H9 (cell line): ENCODE data around the gene ZFPM1. TPM values are rescaled to one million over a fixed set of nuclear protein-coding genes. Genes with fewer than 3 reads are reported as not detected.
A peak's percentile ranks its signal among the peaks of the same experiment; 100 is the strongest.

Experiments
- DNase-seq: peaks from one replicate; pipeline ENCODE4 v3.0.0-alpha.2; 2017
- H2AFZ ChIP-seq: one replicate; pipeline ENCODE4 v1.6.1; 2013; ENCODE audit warnings: mild to moderate bottlenecking, low read length, control low read depth, moderate library complexity
- H2AK5ac ChIP-seq: 2 replicates; pipeline ENCODE4 v1.6.1; 2013; ENCODE audit warnings: low read length, control low read depth, mixed read lengths; ENCODE audit not compliant: insufficient read length
- H2BK120ac ChIP-seq: one replicate; pipeline ENCODE4 v1.6.1; 2013; ENCODE audit warnings: low read depth, mild to moderate bottlenecking, low read length, control low read depth, inconsistent platforms; ENCODE audit not compliant: poor library complexity, severe bottlenecking
- H2BK12ac ChIP-seq: 2 replicates; pipeline ENCODE4 v1.6.1; 2013; ENCODE audit warnings: low read length, control low read depth, mixed read lengths, low read depth; ENCODE audit not compliant: insufficient read length
- H2BK15ac ChIP-seq: 2 replicates; pipeline ENCODE4 v1.6.1; 2013; ENCODE audit warnings: low read depth, low read length, control low read depth
- H2BK20ac ChIP-seq: one replicate; pipeline ENCODE4 v1.6.1; 2013; ENCODE audit warnings: low read depth, mild to moderate bottlenecking, low read length, control low read depth, inconsistent platforms; ENCODE audit not compliant: poor library complexity, severe bottlenecking
- H2BK5ac ChIP-seq: 2 replicates; pipeline ENCODE4 v1.6.1; 2013; ENCODE audit warnings: low read length, control low read depth, mixed read lengths; ENCODE audit not compliant: insufficient read length
- H3K14ac ChIP-seq: 2 replicates; pipeline ENCODE4 v1.6.1; 2013; ENCODE audit warnings: low read length, control low read depth; ENCODE audit not compliant: insufficient read depth
- H3K18ac ChIP-seq: 2 replicates; pipeline ENCODE4 v1.6.1; 2013; ENCODE audit warnings: low read depth, mild to moderate bottlenecking, mixed read lengths, low read length, control low read depth; ENCODE audit not compliant: insufficient read length
- H3K23ac ChIP-seq: 2 replicates; pipeline ENCODE4 v1.6.1; 2013; ENCODE audit warnings: low read length, control low read depth, mixed read lengths, low read depth; ENCODE audit not compliant: insufficient read length
- H3K23me2 ChIP-seq: 2 replicates; pipeline ENCODE4 v1.6.1; 2013; ENCODE audit warnings: low read depth, mild to moderate bottlenecking, mixed read lengths, low read length, control low read depth; ENCODE audit not compliant: insufficient read length, poor library complexity, severe bottlenecking
- H3K27ac ChIP-seq: 2 replicates; pipeline ENCODE4 v1.5.1; 2013; ENCODE audit warnings: low read length, control low read depth, mixed read lengths, low read depth; ENCODE audit not compliant: insufficient read length
- H3K27me3 ChIP-seq: 2 replicates; pipeline ENCODE4 v1.6.1; 2013; ENCODE audit warnings: low read length, control low read depth, inconsistent platforms; ENCODE audit not compliant: insufficient read depth
- H3K4ac ChIP-seq: 2 replicates; pipeline ENCODE4 v1.6.1; 2013; ENCODE audit warnings: low read depth, mild to moderate bottlenecking, control low read depth, inconsistent platforms, low read length, moderate library complexity
- H3K4me1 ChIP-seq: 2 replicates; pipeline ENCODE4 v1.6.1; 2013; ENCODE audit warnings: low read length, control low read depth, inconsistent platforms; ENCODE audit not compliant: insufficient read depth
- H3K4me2 ChIP-seq: 2 replicates; pipeline ENCODE4 v1.6.1; 2013; ENCODE audit warnings: low read length, control low read depth, mixed read lengths; ENCODE audit not compliant: insufficient read length, insufficient read depth
- H3K56ac ChIP-seq: 2 replicates; pipeline ENCODE4 v1.6.1; 2013; ENCODE audit warnings: low read depth, mild to moderate bottlenecking, mixed read lengths, low read length, control low read depth; ENCODE audit not compliant: insufficient read length
- H3K79me1 ChIP-seq: 2 replicates; pipeline ENCODE4 v1.6.1; 2013; ENCODE audit warnings: low read depth, mild to moderate bottlenecking, moderate library complexity, low read length, control low read depth, inconsistent platforms; ENCODE audit not compliant: insufficient read depth, poor library complexity, severe bottlenecking
- H3K79me2 ChIP-seq: 2 replicates; pipeline ENCODE4 v1.6.1; 2013; ENCODE audit warnings: low read length, control low read depth, inconsistent platforms; ENCODE audit not compliant: insufficient read depth
- H3K9ac ChIP-seq: 2 replicates; pipeline ENCODE4 v1.6.1; 2013; ENCODE audit warnings: low read length, control low read depth, mixed read lengths; ENCODE audit not compliant: insufficient read length; ENCODE audit errors: extremely low read depth
- H3K9me3 ChIP-seq: one replicate; pipeline ENCODE4 v1.6.1; 2013; ENCODE audit warnings: low read depth, low read length, inconsistent platforms; ENCODE audit not compliant: control insufficient read depth
- H3T11ph ChIP-seq: one replicate; pipeline ENCODE4 v1.6.1; 2013; ENCODE audit warnings: mild to moderate bottlenecking, low read length, control low read depth, inconsistent platforms
- H4K20me1 ChIP-seq: one replicate; pipeline ENCODE4 v1.6.1; 2013; ENCODE audit not compliant: control insufficient read depth, insufficient read length, insufficient read depth
- H4K5ac ChIP-seq: 2 replicates; pipeline ENCODE4 v1.6.1; 2013; ENCODE audit warnings: low read depth, mild to moderate bottlenecking, mixed read lengths, low read length, control low read depth; ENCODE audit not compliant: insufficient read length
- H4K8ac ChIP-seq: replicated peaks from 2 replicates; pipeline ENCODE4 v1.6.1; 2013; ENCODE audit warnings: low read length, control low read depth, mixed read lengths, low read depth; ENCODE audit not compliant: insufficient read length
- H4K91ac ChIP-seq: 2 replicates; pipeline ENCODE4 v1.6.1; 2013; ENCODE audit warnings: low read depth, mild to moderate bottlenecking, moderate library complexity, mixed read lengths, low read length, control low read depth; ENCODE audit not compliant: insufficient read length
- H3K27ac Mint-ChIP-seq, 3 experiments: 2 replicates in 2 of 3; 3 replicates in 1 of 3; pipeline ENCODE4 v1.8.0; 2020 to 2021; ENCODE audit warnings: mixed read lengths in 3 of 3, mild to moderate bottlenecking in 1 of 3, moderate library complexity in 1 of 3
- H3K27me3 Mint-ChIP-seq: 2 replicates; pipeline ENCODE4 v1.8.0; 2021; ENCODE audit warnings: low read depth, mild to moderate bottlenecking, moderate library complexity, mixed read lengths
- H3K36me3 Mint-ChIP-seq, 3 experiments: 2 replicates in 2 of 3; 3 replicates in 1 of 3; pipeline ENCODE4 v1.8.0; 2020 to 2021; ENCODE audit warnings: low read depth in 3 of 3, mixed read lengths in 3 of 3; ENCODE audit not compliant: insufficient read depth in 1 of 3
- H3K4me1 Mint-ChIP-seq, 2 experiments: 2 replicates each; pipeline ENCODE4 v1.8.0; 2020; ENCODE audit warnings: mixed read lengths in 2 of 2
- H3K4me3 Mint-ChIP-seq, 2 experiments: 2 replicates in 1 of 2; 3 replicates in 1 of 2; pipeline ENCODE4 v1.8.0; 2020 to 2021; ENCODE audit warnings: mild to moderate bottlenecking in 2 of 2, mixed read lengths in 2 of 2, moderate library complexity in 1 of 2
- H3K9me3 Mint-ChIP-seq, 2 experiments: 2 replicates in 1 of 2; 3 replicates in 1 of 2; pipeline ENCODE4 v1.8.0; 2020; ENCODE audit warnings: mild to moderate bottlenecking in 2 of 2, mixed read lengths in 2 of 2, moderate library complexity in 1 of 2
- WGBS: extraction: QIAGEN DNeasy Blood & Tissue Kit; methylation state at CpG from one replicate; pipeline ENCODE4 v1.1.7; 2013; ENCODE audit warnings: missing lambda C conversion rate, low lambda C conversion rate, mixed read lengths; ENCODE audit not compliant: insufficient read length; ENCODE audit errors: extremely low coverage; 5-methylcytosine and 5-hydroxymethylcytosine counted together
- total RNA-seq: library from RNA; stranded (reverse); gene quantifications from 2 replicates; pipeline ENCODE4 v1.2.1, GENCODE V29; 2021
- TF ChIP-seq, protein P1 (sequence below): fragments of 200-600 bp; sonication (generic); conservative IDR thresholded peaks from 3 replicates; pipeline ENCODE4 v1.8.0; 2021; ENCODE audit warnings: antibody characterized with exemption, mild to moderate bottlenecking

Gene ZFPM1
- total RNA-seq, 1 experiment from 2014 or later: 3.6 TPM

DNA sequence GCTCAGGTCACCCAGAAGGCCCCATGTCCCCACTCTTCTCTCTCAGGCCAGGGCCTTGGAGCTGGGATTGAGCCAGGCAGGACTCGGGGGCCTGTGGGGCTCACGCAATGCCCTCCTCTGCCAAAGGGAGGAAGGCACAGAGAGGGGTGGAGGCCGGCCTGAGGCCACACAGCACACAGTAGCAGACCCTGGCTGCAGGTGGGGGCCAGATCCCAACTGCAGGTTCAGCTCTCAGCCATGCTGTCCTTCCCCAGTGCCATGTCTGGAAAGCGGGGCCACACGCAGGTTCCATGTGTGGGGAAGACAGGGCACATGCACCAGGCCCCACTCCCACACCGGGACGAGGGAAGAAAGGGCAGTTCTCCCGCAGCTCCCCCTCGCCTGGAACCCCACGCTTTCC is 33.3 kb upstream of the ZFPM1 start:
- Histone ChIP-seq H3K9me3 (no peaks in the 10 kb centered on the region), H3K79me1 (no peaks in the 10 kb centered on the region), H4K5ac (no peak overlapping the region), H3K4ac (no peak overlapping the region), H3K23ac (no peak overlapping the region), H4K91ac (no peak overlapping the region), H3T11ph (no peak overlapping the region), H2BK15ac (no peak overlapping the region), H2BK5ac (no peak overlapping the region), H3K14ac (no peak overlapping the region; the same call in 1 of the 2 replicates), H2AFZ (no peak overlapping the region), H3K27ac (no peak overlapping the region), H3K23me2 (no peaks in the 10 kb centered on the region), H3K27me3 (no peaks in the 10 kb centered on the region), H3K9ac (no peak overlapping the region), H2BK120ac (no peak overlapping the region), H3K79me2 (no peaks in the 10 kb centered on the region), H2AK5ac (no peak overlapping the region), H3K56ac (no peak overlapping the region), H3K4me1 (no peaks in the 10 kb centered on the region), H4K20me1 (no peaks in the 10 kb centered on the region), H3K4me2 (no peak overlapping the region), H2BK12ac (no peak overlapping the region), H2BK20ac (no peak overlapping the region), H4K8ac (no peak overlapping the region), H3K18ac (no peak overlapping the region)
- Mint-ChIP-seq H3K9me3 (no peaks in the 10 kb centered on the region), H3K27me3 (no peaks in the 10 kb centered on the region; the same call in 1 of the 2 replicates), H3K27ac (peak overlapping the region in 1 of 3 experiments; percentile 62; a peak in 2 of 7 replicates), H3K4me3 (no peak overlapping the region; a peak in 1 of 5 replicates), H3K4me1 (no peaks in the 10 kb centered on the region), H3K36me3 (no peaks in the 10 kb centered on the region)
- TF ChIP-seq, protein P1, sequence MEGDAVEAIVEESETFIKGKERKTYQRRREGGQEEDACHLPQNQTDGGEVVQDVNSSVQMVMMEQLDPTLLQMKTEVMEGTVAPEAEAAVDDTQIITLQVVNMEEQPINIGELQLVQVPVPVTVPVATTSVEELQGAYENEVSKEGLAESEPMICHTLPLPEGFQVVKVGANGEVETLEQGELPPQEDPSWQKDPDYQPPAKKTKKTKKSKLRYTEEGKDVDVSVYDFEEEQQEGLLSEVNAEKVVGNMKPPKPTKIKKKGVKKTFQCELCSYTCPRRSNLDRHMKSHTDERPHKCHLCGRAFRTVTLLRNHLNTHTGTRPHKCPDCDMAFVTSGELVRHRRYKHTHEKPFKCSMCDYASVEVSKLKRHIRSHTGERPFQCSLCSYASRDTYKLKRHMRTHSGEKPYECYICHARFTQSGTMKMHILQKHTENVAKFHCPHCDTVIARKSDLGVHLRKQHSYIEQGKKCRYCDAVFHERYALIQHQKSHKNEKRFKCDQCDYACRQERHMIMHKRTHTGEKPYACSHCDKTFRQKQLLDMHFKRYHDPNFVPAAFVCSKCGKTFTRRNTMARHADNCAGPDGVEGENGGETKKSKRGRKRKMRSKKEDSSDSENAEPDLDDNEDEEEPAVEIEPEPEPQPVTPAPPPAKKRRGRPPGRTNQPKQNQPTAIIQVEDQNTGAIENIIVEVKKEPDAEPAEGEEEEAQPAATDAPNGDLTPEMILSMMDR: no peak
- DNase-seq: no peak
- WGBS: no CpG with 5 or more reads among the region's 10 CpGs
